Ramos (cell line): ENCODE measurements around the gene RBM47.
"Not testable (repeated sequence)": the region's sequence is repeated elsewhere in the genome, so short reads cannot be mapped to it uniquely, and the experiment has no call there.

Experiments used
- in situ Hi-C: fragments of 300-500 bp; cut with MboI; formaldehyde crosslinking; loops from one replicate; pipeline ENCODE4 v1.14.3; 2022; ENCODE audit warnings: low sequenced_read_pairs; ENCODE audit not compliant: unreplicated experiment

The RBM47 gene

DNA sequence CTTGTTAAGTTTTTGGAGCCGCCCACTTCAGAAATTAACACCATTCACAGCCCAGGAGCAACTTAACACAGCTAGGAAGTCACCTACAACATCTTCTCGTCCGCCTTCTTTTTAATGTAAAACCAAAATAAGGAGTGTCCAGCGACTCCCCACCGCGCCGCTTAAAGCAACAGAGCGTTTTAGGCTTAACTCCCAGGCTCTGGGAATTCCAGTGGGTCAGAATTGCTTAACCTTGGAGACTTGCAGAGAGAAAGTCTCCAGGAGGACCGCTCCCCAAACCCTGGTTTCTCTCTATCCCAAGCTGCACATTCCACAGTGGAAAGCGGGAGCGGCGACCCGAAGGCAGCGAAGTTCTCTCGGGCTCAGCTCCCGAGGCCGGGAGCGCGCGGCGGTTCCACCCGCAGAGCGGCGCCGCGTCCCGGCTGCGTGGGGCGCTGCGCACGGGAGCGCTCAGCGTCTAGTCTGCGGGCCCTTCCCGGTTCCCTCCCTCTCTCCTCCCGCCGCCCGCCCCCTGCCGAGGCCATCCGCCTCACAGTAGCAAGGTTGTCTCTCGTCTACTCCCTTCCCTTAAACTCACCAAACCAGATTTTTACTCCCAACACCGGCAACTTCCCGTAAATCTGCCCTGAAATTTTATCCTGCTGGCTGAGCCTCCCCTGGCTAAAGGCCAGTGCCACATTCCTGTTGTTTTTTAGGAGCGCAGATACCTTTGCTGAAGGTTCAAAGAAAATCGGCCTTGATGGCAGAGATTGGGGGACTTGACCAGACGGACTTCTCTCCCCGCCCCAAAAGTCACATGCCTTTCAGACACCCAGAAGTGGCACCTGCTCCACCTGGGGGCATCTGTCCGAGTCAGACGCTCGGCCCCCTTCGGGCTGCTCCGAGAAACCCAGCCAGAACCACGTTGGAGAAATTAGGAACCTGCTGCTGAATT is at the start of gene RBM47:
Gene RBM47, minus strand, starts transcription at position 464 of the 934 bp plus-strand sequence. CDS start 190,971 bp downstream, outside the sequence.
- in situ Hi-C loops, result no loop called here

DNA sequence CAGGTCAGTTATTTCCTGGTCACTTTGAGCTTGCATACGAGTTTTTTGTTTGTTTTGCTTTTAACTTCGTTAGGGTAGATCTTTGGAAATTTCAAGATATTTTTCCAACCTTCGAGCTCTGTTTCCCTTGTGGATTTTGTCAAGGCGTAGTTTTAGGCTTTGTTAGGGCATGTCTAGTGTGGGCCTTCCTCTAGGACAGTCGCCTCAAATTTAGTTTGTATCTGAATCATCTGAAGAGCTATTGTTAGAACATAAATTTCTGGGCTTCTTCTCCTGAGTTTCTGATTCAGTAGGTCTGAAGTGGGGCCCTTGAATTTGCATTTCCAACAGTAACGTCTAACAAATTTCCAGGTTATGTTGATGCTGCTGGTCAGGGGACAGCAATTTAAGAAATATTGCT is 48.8 kb upstream of the RBM47 start:
- in situ Hi-C loops, result no loop called here

DNA sequence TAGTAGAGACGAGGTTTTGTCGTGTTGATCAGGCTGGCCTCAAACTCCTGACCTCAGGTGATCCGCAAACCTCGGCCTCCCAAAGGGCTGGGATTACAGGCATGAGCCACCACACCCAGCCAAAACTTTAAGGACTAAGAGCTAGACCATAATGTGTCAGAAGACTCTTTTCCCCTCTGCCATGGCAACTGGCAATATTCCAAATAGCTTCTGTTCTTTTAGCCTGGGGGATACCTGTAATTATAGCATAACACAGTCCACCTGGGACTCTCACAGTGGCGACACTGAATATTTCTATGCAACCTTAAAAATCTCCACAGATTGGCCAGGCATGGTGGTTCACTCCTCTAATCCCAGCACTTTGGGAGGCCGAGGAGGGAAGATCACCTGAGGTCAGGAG is 45.5 kb upstream of the RBM47 start:
- in situ Hi-C loops, result no loop called here

DNA sequence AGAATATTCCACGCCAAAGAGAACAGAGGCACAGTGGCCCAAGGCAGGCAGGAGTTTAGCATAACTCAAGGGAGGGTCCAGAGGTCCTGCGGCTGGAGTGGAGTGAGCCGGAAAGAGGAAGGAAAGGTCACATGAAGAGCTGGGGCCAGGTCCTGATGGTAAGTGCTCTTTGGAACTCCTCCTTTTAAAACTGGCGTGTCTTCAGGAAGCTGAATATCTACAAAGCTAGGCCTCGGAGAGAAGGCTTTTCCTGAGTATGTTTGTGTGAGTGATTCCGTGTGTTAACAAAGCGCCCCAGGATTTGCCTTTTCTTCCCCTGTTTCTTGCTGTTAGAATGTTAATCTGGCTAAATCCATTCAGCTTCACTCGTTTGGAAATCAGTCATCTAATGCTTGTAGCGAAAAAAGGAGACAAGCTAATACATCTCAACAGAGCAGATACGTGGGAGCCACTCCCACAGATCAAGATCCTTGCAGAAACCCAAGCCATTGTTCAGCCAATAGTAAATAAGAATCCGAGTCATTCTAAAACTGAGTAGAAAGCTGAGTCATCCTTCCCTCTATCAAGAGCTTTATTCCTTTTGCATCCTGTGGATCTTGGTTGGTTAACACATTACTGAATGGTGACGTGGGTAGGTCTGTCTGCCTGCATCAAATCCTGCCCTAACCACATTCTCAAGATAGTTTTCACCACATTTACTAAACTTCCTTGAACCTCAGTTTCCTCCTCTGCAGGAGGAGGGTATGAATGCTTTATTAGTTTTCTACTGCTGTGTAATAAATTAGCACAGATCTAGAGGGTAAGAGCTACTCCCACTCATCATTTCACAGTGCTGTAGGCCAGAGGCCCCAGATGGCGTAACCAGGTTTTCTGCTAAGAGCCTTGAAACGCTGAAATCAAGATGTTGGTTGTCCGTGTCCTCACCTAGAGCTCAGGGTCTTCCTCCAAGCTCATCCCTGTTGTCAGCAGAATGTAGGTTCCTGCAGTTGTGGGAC is 43.2 kb upstream of the RBM47 start:
- in situ Hi-C loops, result no loop called here

DNA sequence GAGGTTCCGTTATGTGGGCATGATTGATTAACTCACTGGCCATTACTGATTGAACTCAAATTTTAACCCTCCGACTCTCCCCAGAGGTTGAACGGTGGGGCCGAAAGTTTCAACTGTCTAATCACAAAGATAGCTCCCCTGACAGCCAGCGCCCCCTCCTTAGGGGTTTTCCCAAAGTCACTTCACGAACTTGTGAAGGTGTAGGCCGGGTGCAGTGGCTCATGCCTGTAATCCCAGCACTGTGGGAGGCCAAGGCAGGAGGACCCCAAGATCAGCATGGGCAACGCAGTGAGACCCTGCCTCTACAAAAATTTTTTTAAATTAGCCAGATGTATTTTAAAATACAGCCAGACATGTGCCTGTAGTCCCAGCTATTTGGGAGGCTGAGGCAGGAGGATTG is 39.8 kb upstream of the RBM47 start:
- in situ Hi-C loops, result no loop called here

DNA sequence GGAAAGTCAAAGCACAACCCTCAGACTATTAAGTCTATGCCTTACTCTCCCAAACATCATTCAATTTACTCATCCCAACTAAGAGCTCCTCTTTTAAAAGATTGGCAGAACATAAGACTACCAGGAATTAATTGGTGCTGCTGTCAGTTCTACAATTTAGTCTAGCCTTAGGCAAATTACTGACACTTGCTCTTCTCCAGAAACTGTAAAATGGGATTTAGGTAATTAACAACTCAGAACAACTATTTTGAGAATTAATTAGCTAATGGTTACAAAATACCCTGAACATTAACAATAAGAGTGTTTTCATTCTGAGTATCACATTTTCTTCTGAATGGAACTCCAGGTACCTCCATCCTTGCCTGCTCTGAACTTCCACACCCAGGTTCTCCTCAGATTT is 36.2 kb upstream of the RBM47 start:
- in situ Hi-C loops, result no loop called here

DNA sequence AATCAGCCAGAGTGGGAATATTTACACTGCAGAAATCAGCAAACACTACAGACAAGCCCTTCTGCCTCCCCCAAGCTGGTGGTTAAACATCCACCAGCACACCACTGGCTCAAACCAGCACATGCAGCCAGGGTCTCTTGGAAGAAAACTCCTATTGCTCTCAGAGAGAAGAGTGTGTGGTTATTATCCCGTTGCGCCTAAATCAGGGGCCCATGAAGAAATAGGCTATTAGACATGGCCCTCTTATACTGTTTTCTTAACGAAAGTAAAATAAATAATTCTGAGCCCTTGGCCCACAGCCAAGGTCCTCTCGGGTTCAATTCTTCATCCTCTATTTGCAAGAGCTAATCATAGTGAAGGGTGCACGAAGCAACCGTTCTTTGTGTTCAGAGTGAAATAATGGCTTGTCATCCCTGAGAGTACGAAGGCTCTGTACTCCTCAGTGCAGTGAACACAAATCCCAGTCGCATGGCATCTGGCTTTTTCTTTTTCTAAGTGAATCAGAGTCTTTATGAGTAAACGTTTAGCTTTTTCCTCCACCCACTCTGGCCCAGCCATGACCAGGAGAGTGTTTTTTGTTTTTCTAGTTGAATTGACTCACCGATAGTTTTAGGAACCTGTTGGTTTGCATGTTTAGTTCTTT is 33.4 kb upstream of the RBM47 start:
- in situ Hi-C loops, result no loop called here

DNA sequence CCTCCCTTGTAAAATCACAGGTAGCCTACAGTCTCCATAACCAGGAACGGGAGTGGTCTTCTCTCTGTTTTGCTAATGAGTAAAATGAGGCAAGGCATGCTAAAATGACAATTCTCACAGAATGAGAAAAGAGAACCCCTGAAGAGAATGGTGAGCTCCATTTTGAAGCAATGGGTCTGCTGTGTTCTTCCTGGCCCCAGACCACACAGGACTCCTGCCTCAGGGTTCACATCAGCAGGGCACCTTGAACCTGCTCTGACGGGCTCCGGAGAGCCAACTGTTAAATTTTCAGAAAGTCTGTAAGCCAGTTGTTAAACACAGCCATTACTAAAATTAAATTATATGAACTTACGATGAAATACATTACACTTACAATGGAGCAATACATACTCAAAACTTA is 32.1 kb upstream of the RBM47 start:
- in situ Hi-C loops, result no loop called here

DNA sequence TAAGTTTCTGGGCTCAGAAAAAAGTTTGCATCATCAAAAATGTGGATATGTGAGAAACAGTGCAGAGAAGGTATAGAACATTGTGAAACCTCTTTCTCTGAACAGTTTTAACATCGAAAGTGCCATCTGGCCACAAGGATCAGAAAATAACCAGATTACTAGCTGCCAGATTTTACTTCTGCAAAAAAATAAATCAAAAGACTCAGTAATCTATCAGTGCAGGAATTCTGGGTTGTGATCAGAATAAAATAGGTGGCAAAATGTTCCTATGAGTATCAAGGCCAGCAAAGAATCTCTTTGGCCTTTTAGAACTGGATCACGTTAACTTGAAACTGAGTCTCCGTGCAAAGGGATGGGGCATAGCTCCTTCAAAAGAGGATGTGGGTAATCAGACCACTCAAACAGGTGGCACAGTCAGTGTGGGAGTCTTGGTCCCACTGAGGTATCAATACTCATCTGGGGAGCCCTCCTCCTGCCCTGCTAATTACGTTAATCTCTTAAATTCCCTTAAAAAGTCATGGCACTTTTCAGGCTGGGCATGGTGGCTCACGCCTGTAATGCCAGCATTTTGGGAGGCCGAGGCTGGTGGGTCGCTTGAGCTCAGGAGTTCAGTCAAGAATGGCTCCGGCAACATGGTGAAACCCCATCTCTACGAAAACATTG is 26.7 kb upstream of the RBM47 start:
- in situ Hi-C loops, result no loop called here

DNA sequence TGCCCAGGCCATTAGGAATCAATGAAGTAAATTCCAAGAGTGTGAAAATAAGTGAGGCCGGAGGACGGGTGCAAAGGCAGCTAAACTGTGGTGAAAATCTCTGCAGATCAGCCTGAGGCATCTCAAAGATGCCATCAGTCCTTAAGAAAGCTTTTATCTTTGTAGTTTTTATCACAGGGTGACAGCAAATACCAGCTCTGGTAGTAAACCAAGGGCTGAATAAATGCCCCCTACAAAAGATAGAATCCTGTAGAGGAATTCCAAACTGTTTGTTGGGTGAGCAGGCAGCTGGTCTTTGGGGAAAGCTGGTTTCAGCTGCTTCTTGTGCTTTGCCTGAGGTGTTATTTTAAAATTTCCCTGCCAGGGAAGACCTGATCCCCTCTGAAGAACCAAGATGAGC is 21.6 kb upstream of the RBM47 start:
- in situ Hi-C loops, result no loop called here

DNA sequence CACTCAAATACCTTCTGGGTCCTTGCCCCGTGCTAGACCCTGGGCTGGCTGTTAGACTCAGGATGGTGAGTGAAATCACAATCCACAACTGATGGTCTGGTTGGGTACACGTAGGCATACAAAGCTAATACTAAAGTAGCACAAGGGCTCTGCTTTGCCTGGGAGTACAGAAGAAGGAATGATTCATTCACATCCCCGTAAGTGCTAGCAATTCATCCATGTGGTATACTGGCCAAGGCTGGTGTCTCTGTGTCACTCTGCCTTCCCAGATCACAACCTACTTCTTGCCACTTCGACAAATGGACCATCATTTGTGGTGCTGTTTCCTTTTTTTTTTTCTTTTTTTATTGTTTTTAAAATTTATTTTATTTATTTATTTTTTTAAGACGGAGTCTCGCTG is 19.7 kb upstream of the RBM47 start:
- in situ Hi-C loops, result no loop called here

DNA sequence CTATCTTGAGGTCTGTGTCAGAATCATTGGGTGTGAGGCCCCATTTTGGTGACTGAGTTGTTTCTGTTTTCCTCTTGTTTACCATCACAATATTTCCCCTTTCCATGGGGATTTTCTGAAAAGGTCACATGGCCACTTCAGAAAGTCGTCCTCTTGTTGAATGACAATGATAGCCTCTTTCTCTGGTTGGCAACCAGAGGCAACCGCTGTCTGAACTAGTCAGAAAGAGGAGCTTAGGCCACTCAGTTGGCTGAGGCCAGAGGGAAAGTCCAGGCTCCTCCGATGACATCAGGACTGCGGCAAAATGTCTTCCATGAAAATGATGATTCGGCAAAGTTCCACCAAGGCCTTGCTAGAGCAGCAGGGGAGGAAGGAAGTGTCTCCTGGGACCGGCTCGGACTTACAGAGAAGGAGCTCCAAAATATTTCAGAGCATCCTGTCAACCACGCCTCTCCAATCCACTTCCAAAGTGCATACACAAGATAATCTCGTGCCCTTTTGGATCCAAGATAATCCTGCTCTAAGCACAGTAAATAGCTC is 19.1 kb upstream of the RBM47 start:
- in situ Hi-C loops, result no loop called here

DNA sequence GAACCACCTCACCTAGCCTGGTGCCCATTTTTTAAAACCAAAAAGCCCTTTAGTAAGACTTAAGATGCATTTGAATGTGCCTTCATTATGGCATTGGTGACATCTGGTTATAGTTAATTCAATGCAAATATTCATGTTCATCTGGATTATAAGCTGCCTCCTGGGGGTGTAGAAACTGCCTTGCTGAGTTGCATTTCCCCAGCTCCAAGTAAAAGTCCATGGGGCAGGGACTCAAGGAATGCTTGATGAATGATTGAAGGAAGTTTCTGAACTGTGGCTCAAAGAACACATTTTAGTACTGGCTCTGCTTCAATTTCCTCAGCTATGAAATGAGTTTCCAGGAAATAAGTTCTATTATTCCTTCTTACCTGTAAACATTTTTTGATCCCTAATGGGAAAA is 18.5 kb upstream of the RBM47 start:
- in situ Hi-C loops, result no loop called here

DNA sequence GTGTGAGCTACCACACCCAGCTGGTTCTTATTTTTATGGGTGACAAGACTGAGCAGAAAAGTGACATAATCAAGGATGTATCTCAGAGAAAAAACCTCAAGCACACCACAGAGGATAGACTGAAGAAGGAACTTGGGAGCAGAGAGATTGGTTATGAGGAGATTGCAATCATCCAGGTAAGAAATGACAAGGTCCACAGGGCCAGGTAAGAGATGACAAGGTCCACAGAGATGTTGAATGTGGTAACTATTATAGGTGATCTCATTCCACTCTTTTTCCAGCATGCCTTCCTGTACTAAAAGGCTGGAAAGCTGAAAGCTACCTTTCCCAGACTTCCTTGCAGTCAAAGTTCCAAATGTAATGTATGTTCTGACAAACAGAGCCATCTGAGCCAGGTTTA is 15.9 kb upstream of the RBM47 start:
- in situ Hi-C loops, result no loop called here

DNA sequence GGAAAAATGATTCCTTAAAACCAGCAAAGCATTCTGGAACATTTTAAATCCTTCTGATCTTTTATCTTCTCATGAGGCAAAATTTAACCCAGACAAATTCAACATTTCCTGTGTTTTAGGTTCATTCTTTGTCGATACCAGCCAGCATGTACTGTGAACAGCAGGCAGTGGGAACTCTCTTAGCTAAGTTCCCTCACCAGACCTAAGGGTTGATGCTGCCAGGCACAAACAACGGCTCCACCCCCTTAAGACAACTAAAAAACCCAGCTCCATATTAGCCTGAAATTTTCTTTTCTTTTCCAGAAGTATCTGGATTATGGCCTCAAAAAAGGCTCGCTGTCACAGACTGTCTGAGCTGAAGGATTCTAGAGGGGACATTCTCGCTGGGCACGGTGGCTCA is 2.4 kb upstream of the RBM47 start:
- in situ Hi-C loops, result no loop called here

DNA sequence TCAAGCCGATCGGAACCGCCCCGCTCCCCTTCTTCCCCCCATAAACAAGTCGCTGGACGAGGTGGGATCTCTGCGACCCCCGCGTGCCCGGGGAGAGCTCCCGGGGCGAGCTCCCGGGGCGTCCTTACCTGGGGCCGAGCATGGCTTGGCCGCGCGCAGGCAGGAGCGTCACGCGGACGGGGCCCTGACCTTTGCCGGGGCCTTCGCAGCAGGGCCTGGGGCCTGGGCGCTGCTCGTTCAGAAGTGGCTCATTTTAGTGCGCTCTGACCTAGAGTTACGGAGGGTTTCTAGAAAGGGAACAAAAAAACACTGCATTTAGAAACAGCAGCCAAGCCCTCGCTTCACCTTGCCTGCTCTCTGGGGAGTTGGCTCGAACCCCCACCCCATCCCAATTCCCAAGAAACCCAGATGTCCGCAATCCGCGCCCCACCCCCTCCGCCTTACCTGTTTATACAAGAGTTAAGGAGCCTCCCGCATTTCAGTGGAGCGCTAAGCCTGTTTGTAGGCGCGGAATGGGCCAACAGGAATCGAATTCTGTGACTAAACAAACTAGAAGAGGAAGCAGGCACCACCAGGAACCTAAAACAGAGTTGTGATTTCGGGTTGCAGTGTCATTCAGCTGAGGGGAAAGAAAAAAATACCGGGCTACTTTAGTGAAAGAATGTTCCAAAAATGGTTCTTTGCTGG is 814 bp upstream of the RBM47 start:
- in situ Hi-C loops, result no loop called here

DNA sequence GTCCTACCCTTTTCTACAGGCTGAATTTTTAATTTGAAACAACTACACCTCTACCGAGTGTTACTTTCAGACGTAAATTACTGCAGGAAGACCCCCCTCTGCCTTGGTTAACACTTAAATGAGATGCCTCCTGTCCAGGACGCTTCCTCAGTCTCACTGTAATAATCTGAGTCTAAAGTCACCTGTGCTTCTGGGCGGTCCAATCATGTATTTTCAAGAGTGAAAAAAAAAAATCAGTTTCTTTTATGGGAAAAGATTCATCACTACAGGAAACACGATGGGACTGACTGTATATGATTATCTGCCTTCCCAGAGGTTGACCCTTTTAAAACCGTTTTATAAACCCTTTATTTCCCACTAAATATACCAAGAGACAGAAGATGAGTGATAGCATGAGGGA is 776 bp downstream of the RBM47 start:
- in situ Hi-C loops, result no loop called here

DNA sequence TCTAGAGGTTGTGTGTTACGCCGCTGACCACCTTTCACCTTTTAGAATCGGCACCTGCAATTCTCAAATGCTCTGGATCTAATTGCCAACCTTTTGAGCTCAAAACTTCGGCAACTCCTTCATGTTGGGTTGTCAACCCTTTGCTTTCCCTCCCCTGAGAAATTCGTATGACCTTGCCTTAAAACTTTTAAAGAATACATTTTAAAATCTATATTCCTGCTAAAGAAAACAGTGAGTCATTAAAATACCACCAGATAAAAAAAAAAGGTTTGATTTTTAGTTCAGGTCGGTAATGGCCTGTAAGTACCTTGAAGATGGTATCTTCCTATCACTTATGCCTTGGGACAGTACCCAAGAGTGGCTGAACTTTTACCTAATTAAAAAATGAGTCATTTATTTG is 1.3 kb downstream of the RBM47 start:
- in situ Hi-C loops, result not testable (repeated sequence)

DNA sequence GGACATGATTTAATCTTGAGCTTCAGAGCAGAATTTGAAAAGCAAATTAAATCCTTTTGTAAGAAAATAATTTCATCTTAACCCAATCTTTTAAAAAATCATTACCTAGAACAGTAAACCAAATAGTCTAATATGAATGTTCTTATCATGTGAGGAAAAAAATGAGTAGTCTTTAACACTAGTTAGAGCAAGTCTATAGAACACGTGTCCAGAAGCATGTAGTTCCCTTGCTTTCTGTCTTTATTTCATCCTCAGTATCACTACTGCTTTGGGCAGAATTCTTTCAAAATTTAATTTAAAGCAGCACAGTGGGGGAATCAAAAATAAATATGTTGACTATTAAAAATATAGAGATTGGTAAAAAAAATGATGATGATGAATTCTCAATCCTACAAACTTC is 2.1 kb downstream of the RBM47 start:
- in situ Hi-C loops, result no loop called here
